Placental pericyte (primary cell): Measurements from ENCODE around the gene HTT-AS. TPM values are rescaled to one million over a fixed set of nuclear protein-coding genes. Genes with fewer than 3 reads are reported as not detected.

Experiments used
- small RNA-seq: library from RNA; depleted of rRNA; stranded (forward); fragments of <200 nt; gene quantifications from one replicate; pipeline ENCODE3, GENCODE V24; 2012; ENCODE audit warnings: low replicate concordance
- total RNA-seq: library from RNA; depleted of rRNA; stranded (reverse); fragments of >200 nt; gene quantifications from 2 replicates; pipeline ENCODE4 v1.2.3, GENCODE V29; 2012

HTT-AS gene
- not detected in 2 replicates for total RNA-seq

DNA sequence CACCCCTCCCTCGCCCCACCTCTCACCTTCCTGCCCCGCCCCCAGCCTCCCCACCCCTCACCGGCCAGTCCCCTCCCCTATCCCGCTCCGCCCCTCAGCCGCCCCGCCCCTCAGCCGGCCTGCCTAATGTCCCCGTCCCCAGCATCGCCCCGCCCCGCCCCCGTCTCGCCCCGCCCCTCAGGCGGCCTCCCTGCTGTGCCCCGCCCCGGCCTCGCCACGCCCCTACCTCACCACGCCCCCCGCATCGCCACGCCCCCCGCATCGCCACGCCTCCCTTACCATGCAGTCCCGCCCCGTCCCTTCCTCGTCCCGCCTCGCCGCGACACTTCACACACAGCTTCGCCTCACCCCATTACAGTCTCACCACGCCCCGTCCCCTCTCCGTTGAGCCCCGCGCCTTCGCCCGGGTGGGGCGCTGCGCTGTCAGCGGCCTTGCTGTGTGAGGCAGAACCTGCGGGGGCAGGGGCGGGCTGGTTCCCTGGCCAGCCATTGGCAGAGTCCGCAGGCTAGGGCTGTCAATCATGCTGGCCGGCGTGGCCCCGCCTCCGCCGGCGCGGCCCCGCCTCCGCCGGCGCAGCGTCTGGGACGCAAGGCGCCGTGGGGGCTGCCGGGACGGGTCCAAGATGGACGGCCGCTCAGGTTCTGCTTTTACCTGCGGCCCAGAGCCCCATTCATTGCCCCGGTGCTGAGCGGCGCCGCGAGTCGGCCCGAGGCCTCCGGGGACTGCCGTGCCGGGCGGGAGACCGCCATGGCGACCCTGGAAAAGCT is at the start of gene HTT-AS, which contains the start of gene HTT:
TSS of gene HTT-AS (minus strand) at position 461 of the 768 bp plus-strand sequence.
TSS of gene HTT (plus strand) at position 604 of the 768 bp plus-strand sequence. CDS start at position 749, 145 bp downstream.

Small RNA genes lying within 50 kb of the gene (small RNA-seq; reads per million reads assigned to genes)
- gene RF02134: not detected
- not detected for gene RF02135
- 0.52 reads per million, percentile 20 among the genes with 10 or more reads in this experiment for gene RNU6-204P

Other genes starting within 250 kb of the HTT-AS start
- gene ADD1, start 230.7 kb downstream of the HTT-AS start, total RNA-seq: 171 and 223 TPM in 2 replicates
- gene NOP14, start 111.1 kb downstream of the HTT-AS start, total RNA-seq: 32.2 and 43.8 TPM in 2 replicates
- gene GRK4, start 111.0 kb downstream of the HTT-AS start, total RNA-seq: 4.6 and 4.8 TPM in 2 replicates
- gene HTT, start 143 bp upstream of the HTT-AS start, total RNA-seq: 65.4 and 69.3 TPM in 2 replicates
- 0.66 and 0.72 TPM in 2 replicates for gene MSANTD1, start 174.6 kb upstream of the HTT-AS start, total RNA-seq
- gene RGS12, start 218.5 kb upstream of the HTT-AS start, total RNA-seq: 11.4 and 20.0 TPM in 2 replicates